ENCODE results near the gene RAB11FIP4. TPM values are rescaled to one million over a fixed set of nuclear protein-coding genes. Genes with fewer than 3 reads are reported as not detected.
A peak's percentile ranks its signal among the peaks of the same experiment; 100 is the strongest.

The RAB11FIP4 gene
- total RNA-seq, 1 experiment from 2014 or later, result 10.8 TPM

DNA sequence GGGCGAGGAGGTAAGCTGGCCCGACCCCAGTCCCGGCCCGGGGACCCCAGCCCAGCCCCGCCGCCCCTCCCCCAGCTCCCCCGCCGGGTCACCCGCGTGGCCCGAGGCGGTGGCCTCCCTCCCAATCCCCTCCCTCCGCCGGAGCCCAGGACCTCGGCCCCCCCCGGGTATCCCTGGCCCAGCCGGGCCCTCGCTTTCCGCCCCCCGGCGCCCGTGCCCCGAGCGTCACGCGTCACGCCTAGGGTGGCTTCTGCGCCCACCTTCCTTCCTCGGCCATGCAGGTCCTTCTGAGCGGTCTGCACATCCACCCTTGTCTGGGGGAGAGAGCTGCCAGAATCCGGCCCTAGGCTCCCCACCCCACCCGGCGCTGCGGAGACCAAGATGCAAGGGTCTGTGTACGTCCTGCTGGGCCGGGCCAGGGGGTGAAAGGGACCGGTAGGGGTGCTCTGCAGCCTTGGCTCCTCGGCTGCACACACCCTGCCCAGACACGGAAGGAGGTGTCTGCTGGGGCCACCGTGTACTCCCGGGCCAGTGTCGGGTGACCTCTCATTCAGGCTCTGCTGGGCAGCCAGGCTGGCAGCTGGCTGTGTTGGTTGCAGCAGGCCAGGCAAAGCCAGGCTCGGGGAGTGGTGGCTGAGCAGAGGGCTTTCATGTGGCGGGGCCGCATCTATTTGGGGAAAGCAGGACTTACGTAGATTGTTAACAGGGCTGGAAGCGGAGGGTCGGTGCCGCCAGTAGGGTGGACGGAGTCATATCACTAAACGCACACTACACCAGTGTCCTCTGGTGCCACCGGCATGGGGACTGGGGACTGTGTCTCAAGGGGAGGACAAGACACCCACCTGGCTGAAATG, 754 bp downstream of the RAB11FIP4 start:
- intact Hi-C loops (cut with micrococcal nuclease; ENCODE audit: unreplicated experiment), result no loop called here
- Histone ChIP-seq H3K36me3 (ENCODE audit: control insufficient read depth, insufficient read depth, low read length) (no peaks in the 10 kb centered on the region), H3K9me3 (ENCODE audit: control insufficient read depth, insufficient read depth, low read depth, low read length) (no peaks in the 10 kb centered on the region), H3K4me3 (ENCODE audit: low read depth in 2 of 2, low read length in 2 of 2) (peak overlapping the region in 1 of 2 experiments; percentile 5; a peak in 1 of 4 replicates), H3K4me1 (ENCODE audit: control insufficient read depth, insufficient read depth, low read length) (no peaks in the 10 kb centered on the region), H3K27me3 (ENCODE audit: control insufficient read depth, insufficient read depth, low read length) (no peaks in the 10 kb centered on the region), H3K27ac (ENCODE audit: low read length) (no peak overlapping the region)
- ChIA-PET CTCF (interaction anchor here (0.5 kb wide), 1 partner anchor 108 kb away, joined by 3 read pairs; no protein-coding TSS in a partner anchor), POLR2A (no interaction called here)
- TF ChIP-seq, protein P1, sequence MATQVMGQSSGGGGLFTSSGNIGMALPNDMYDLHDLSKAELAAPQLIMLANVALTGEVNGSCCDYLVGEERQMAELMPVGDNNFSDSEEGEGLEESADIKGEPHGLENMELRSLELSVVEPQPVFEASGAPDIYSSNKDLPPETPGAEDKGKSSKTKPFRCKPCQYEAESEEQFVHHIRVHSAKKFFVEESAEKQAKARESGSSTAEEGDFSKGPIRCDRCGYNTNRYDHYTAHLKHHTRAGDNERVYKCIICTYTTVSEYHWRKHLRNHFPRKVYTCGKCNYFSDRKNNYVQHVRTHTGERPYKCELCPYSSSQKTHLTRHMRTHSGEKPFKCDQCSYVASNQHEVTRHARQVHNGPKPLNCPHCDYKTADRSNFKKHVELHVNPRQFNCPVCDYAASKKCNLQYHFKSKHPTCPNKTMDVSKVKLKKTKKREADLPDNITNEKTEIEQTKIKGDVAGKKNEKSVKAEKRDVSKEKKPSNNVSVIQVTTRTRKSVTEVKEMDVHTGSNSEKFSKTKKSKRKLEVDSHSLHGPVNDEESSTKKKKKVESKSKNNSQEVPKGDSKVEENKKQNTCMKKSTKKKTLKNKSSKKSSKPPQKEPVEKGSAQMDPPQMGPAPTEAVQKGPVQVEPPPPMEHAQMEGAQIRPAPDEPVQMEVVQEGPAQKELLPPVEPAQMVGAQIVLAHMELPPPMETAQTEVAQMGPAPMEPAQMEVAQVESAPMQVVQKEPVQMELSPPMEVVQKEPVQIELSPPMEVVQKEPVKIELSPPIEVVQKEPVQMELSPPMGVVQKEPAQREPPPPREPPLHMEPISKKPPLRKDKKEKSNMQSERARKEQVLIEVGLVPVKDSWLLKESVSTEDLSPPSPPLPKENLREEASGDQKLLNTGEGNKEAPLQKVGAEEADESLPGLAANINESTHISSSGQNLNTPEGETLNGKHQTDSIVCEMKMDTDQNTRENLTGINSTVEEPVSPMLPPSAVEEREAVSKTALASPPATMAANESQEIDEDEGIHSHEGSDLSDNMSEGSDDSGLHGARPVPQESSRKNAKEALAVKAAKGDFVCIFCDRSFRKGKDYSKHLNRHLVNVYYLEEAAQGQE (IDR thresholded peaks at IDR 0.05; ENCODE audit: insufficient read depth in 1 of 2, low read depth in 2 of 2, low read length in 1 of 2), result no peak
- no TSS peak for BruUV-seq (replicated peaks)
- in situ Hi-C loops (cut with HindIII; ENCODE audit: low pct_unique_long_range_greater_than_20kb, low sequenced_read_pairs), result no loop called here
- ATAC-seq (no peak), DNase-seq (ENCODE audit: low read depth, low spot score) (no peak)

DNA sequence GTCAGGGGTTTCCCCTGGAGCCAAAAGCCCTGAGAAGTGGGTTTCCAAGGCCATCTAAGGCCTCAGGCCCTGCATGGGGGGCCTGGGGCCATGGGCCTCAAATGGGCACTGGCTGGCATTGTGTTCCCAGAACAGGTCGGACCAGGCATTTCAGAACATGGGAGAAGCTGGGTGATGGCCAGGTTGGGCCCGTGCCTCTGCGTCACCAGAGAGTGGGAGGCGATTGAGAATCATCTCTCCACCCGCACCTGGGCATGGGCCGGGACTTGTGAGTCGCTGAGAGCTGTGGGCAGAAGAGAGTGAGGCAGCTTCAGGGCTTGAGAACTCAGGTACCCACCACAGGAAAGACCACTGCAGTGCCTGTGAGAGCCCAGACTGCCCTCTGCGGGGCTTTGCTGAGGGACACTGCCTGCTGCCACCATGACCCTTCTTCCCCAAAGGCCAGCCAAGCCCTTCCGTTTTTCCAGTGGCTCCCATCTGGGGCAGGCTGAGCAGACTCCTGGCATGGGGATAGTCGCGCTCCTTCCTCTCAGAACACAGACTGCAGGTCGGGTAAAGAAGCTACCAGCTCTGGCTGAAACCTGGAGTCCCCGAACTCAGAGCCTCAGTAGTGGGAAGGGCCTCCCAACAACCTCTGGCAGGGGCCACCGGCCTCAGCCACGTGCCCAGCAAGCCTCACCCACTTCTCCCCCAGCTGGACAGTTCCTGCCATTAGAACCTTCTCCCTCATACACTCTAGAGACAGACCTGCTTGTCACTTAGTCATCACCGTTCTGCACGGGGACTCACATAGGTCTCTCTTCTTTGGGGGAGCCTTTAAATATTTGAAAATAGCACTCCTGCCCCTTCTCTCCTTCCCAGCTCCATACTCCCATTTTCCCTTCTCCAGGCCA, 1.6 kb downstream of the RAB11FIP4 start:
- ChIA-PET POLR2A (no interaction called here), CTCF (interaction anchor here (0.5 kb wide), 1 partner anchor 107 kb away, joined by 3 read pairs; no protein-coding TSS in a partner anchor)
- Histone ChIP-seq H3K27ac (ENCODE audit: low read length) (no peak overlapping the region), H3K4me1 (ENCODE audit: control insufficient read depth, insufficient read depth, low read length) (no peaks in the 10 kb centered on the region), H3K27me3 (ENCODE audit: control insufficient read depth, insufficient read depth, low read length) (no peaks in the 10 kb centered on the region), H3K4me3 (ENCODE audit: low read depth in 2 of 2, low read length in 2 of 2) (no peak overlapping the region), H3K36me3 (ENCODE audit: control insufficient read depth, insufficient read depth, low read length) (no peaks in the 10 kb centered on the region), H3K9me3 (ENCODE audit: control insufficient read depth, insufficient read depth, low read depth, low read length) (no peaks in the 10 kb centered on the region)
- BruUV-seq (replicated peaks), result no TSS peak
- intact Hi-C loops (cut with micrococcal nuclease; ENCODE audit: unreplicated experiment), result no loop called here
- TF ChIP-seq TCF7L2 (IDR thresholded peaks at IDR 0.05; ENCODE audit: low read depth, low read length), result no peak
- TF ChIP-seq, protein P1 (IDR thresholded peaks at IDR 0.05; ENCODE audit: insufficient read depth in 1 of 2, low read depth in 2 of 2, low read length in 1 of 2), result peak; percentile 63 to 73; a peak in 3 of 4 replicates
- TF ChIP-seq SIN3A (IDR thresholded peaks at IDR 0.05; ENCODE audit: borderline replicate concordance, insufficient read depth, low read depth, low read length), result no peak
- in situ Hi-C loops (cut with HindIII; ENCODE audit: low pct_unique_long_range_greater_than_20kb, low sequenced_read_pairs), result no loop called here
- DNase-seq (ENCODE audit: low read depth, low spot score), result no peak
- ATAC-seq, result peak; percentile 13; the same call in 1 of the 2 replicates
